Coronary artery (tissue), 2 donors: Measurements from ENCODE around the gene POU2AF1.

Source experiments
- DNase-seq: peaks from one replicate; pipeline ENCODE4 v3.0.0-alpha.2; 2017; ENCODE audit warnings: low spot score
- H3K27ac ChIP-seq, 2 donors: fragments of 200-600 bp; sonication (generic); one replicate each; pipeline ENCODE4 v1.5.1; 2016 to 2019
- H3K4me3 ChIP-seq: fragments of 200-600 bp; sonication (generic); 2 replicates; pipeline ENCODE4 v1.5.1; 2016; ENCODE audit warnings: mild to moderate bottlenecking, moderate library complexity
- CTCF ChIP-seq: fragments of 200-600 bp; sonication (generic); IDR thresholded peaks from one replicate; pipeline ENCODE4 v1.5.1; 2019; ENCODE audit warnings: antibody characterized with exemption

Gene POU2AF1

GRCh38 chr11:111352935-111353710 lies 26.0 kb downstream of the POU2AF1 start:
- no peak for DNase-seq
- Histone ChIP-seq H3K4me3 (no peak overlapping the region), H3K27ac (no peak overlapping the region)
- no peak for TF ChIP-seq CTCF

GRCh38 chr11:111352231-111352746 lies 26.8 kb downstream of the POU2AF1 start:
- TF ChIP-seq CTCF, result no peak
- no peak for DNase-seq
- Histone ChIP-seq H3K27ac (no peak overlapping the region), H3K4me3 (no peak overlapping the region)

GRCh38 chr11:111351374-111352055 lies 27.6 kb downstream of the POU2AF1 start:
- no peak for TF ChIP-seq CTCF

GRCh38 chr11:111350811-111351210 lies 28.3 kb downstream of the POU2AF1 start:
- no peak for TF ChIP-seq CTCF
- H3K27ac ChIP-seq, result no peak overlapping the region
- H3K4me3 ChIP-seq, result no peak overlapping the region
- no peak for DNase-seq

More at GRCh38 chr11:111351374-111352055, 27.6 kb downstream of the POU2AF1 start:
- no peak for DNase-seq
- Histone ChIP-seq H3K4me3 (no peak overlapping the region), H3K27ac (no peak overlapping the region)

- DNase-seq, result no peak
- no peak for TF ChIP-seq CTCF
- Histone ChIP-seq H3K4me3 (no peak overlapping the region), H3K27ac (no peak overlapping the region)
These were observed 29.8 kb downstream of the POU2AF1 start for GRCh38 chr11:111349191-111349695.

GRCh38 chr11:111348147-111348546 lies 30.9 kb downstream of the POU2AF1 start:
- no peak for TF ChIP-seq CTCF
- H3K27ac ChIP-seq, result no peak overlapping the region
- H3K4me3 ChIP-seq, result no peak overlapping the region
- no peak for DNase-seq
